ENCODE measurements around the gene TIMM44. TPM values are rescaled to one million over a fixed set of nuclear protein-coding genes. Genes with fewer than 3 reads are reported as not detected.

The TIMM44 gene
- total and polyA plus RNA-seq, 9 donors: 29.8 to 110 (median 50.3) TPM

GRCh38 chr19:7888145-7888825 is 55.2 kb downstream of the TIMM44 start, which contains the start of gene LRRC8E:
Gene LRRC8E (plus strand): TSS chr19:7888510. CDS start chr19:7895604, 7,094 bp downstream.
- H3K4me3 ChIP-seq: no peak within 1 kb of the TSS
- peak in 3 of 5 donors; percentile 17 to 43 (median 33) for DNase-seq
- H3K27me3 ChIP-seq: no peaks in the 10 kb centered on the region
- H3K36me3 ChIP-seq: no peaks in the 10 kb centered on the region
- H3K4me1 ChIP-seq (ENCODE audit: insufficient read depth): no peaks in the 10 kb centered on the region
- H3K27ac ChIP-seq: no peak within 1 kb of the TSS
- no peak for TF ChIP-seq CTCF (IDR thresholded peaks at IDR 0.05)
- no peak for TF ChIP-seq EP300 (IDR thresholded peaks at IDR 0.05)
- TF ChIP-seq POLR2A (IDR thresholded peaks at IDR 0.05): no peak
- intact Hi-C loops (cut with DNase I): no loop called here
- H3K9me3 ChIP-seq: no peaks in the 10 kb centered on the region
- WGBS, 3 donors: 11 to 21% (median 11%) methylated on average over 25 to 53 of the region's 53 CpGs

GRCh38 chr19:7887408-7888144 is 55.9 kb downstream of the TIMM44 start:
- no peaks in the 10 kb centered on the region for H3K27me3 ChIP-seq
- no peak overlapping the region for H3K4me3 ChIP-seq
- 82 to 86% (median 83%) methylated on average over 16 of the region's 16 CpGs for WGBS, 3 donors
- no peaks in the 10 kb centered on the region for H3K4me1 ChIP-seq (ENCODE audit: insufficient read depth)
- H3K9me3 ChIP-seq: no peaks in the 10 kb centered on the region
- intact Hi-C loops (cut with DNase I): no loop called here
- TF ChIP-seq EP300 (IDR thresholded peaks at IDR 0.05): no peak
- no peak for TF ChIP-seq POLR2A (IDR thresholded peaks at IDR 0.05)
- TF ChIP-seq CTCF (IDR thresholded peaks at IDR 0.05): no peak
- H3K27ac ChIP-seq: no peak overlapping the region
- DNase-seq: no peak
- no peaks in the 10 kb centered on the region for H3K36me3 ChIP-seq

GRCh38 chr19:7885818-7886217 is 57.6 kb downstream of the TIMM44 start:
- intact Hi-C loops (cut with DNase I): no loop called here
- Histone ChIP-seq H3K9me3 (no peaks in the 10 kb centered on the region), H3K27me3 (no peaks in the 10 kb centered on the region), H3K4me1 (ENCODE audit: insufficient read depth) (no peaks in the 10 kb centered on the region), H3K27ac (no peak overlapping the region), H3K36me3 (no peaks in the 10 kb centered on the region), H3K4me3 (no peak overlapping the region)
- TF ChIP-seq POLR2A (IDR thresholded peaks at IDR 0.05) (no peak), EP300 (IDR thresholded peaks at IDR 0.05) (no peak), CTCF (IDR thresholded peaks at IDR 0.05) (no peak)
- WGBS, 3 donors: 81 to 86% (median 83%) methylated on average over 8 of the region's 8 CpGs
- no peak for DNase-seq

GRCh38 chr19:7883796-7884570 is 59.5 kb downstream of the TIMM44 start:
- no peaks in the 10 kb centered on the region for H3K27me3 ChIP-seq
- no peak overlapping the region for H3K27ac ChIP-seq
- 62 to 80% (median 63%) methylated on average over 2 of the region's 2 CpGs for WGBS, 3 donors
- DNase-seq: no peak
- no peaks in the 10 kb centered on the region for H3K36me3 ChIP-seq
- TF ChIP-seq CTCF (IDR thresholded peaks at IDR 0.05): no peak
- TF ChIP-seq EP300 (IDR thresholded peaks at IDR 0.05): no peak
- no peak for TF ChIP-seq POLR2A (IDR thresholded peaks at IDR 0.05)
- H3K4me1 ChIP-seq (ENCODE audit: insufficient read depth): no peaks in the 10 kb centered on the region
- intact Hi-C loops (cut with DNase I): no loop called here
- no peak overlapping the region for H3K4me3 ChIP-seq
- no peaks in the 10 kb centered on the region for H3K9me3 ChIP-seq

Measured in ovary (tissue), 9 donors.